Stimulated activated CD4-positive, alpha-beta T cell treated with anti-CD3 and anti-CD28 coated beads, Interleukin-15, amount 100 ng/mL, for 1 hour (primary cell): ENCODE results near the gene CACNA1C.

Experiments
- DNase-seq, 2 donors: peaks; one replicate each; pipeline ENCODE4 v3.0.0-alpha.2; 2020; ENCODE audit warnings: low read depth in 1 of 2, low spot score in 1 of 2

The CACNA1C gene

DNA sequence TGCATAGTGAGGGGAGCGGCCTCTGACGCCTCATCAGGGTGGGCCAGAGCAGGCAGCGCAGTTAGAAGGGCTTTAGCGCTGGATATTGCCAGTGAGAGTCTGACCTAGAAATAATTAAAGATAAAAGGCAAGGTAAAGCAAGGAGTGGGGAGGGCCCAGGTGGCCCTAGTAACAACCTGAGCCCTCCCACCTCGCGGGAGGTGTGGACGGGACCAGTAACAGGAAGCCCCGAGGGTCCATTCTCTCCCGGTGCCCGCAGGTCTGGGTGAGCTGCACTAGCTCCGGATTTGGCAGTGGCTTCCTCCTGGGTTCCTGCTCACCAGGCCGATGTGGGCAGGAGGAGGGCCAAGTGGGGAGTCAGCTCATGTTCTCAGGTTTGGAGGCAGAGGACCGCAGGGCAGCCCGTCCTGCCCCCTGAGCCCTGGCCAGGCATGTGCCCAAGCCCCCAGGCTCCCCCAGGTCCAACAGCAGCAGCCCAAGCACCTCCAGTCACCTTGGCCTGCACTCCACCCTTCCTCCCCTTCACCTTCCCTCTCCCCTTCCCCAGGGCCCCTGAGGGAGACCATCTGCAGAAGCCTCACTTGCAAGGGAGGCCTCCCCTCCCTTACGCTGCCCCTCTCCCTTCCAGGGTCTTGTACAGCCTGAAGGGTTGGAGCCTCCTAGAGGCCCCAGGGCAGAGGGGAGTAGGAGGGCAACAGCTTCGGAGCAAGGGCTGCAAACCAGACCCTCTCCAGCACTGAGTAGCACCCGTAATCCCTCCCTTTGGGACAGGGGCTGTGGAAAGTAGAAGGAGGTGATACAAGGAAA, 597.7 kb downstream of the CACNA1C start:
- DNase-seq = no peak

DNA sequence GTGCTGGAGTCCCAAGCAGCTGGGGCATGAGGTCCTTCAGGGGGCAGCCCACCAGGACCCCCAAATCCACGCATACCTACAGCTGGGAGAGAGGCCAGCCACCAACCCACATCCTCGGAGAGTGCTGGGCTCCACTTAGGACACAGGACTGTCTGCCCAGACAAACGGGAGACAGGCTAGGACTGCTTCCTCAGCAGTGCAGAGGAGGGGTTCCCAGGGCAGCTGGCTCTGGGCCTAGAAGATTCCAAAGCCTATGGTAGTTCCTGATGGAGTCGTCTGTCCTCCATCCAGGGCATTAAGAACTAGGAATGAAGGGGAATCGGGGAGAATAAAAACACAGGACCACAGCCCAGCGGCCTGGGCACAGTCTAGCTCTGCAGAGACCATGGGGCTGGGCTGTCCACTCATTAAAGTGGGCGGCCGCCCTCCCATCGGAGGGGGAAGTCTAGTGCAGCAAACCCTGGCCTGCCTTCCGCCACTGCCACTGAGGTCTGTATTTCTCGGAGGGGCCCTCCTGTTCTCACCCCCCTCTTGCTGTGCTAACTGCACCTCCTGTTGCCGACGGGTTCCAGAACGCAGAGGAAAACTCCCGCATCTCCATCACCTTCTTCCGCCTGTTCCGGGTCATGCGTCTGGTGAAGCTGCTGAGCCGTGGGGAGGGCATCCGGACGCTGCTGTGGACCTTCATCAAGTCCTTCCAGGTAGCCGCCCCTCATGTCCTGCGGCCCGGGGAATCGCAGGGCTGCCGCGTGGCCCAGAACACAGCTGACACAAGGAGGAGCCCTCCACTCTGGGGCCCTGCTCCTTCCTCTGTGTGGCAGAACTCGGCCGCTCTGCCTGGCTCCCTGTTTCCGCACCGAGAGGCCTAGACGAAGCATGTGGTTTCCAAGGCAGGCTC, 598.5 kb downstream of the CACNA1C start:
- DNase-seq = no peak

DNA sequence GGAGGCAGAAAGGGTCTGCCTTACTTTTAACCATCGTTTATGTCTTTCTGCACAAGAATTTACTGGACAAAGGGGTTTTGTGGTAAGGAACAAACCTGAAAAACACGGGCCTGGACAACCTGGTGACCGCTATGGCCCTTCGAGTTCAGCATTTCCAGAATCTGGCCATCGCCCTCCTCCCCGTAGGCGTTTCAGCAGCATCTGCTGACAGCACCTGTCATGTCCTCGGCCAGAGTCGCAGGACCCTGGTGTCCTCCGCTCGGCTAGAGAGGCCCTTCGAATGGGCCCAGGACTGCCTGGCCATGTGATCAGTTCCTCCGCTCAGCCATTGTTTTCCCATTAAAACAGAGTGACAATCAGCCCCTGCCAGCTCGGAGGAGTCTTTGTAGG, 599.2 kb downstream of the CACNA1C start:
- DNase-seq = no peak

DNA sequence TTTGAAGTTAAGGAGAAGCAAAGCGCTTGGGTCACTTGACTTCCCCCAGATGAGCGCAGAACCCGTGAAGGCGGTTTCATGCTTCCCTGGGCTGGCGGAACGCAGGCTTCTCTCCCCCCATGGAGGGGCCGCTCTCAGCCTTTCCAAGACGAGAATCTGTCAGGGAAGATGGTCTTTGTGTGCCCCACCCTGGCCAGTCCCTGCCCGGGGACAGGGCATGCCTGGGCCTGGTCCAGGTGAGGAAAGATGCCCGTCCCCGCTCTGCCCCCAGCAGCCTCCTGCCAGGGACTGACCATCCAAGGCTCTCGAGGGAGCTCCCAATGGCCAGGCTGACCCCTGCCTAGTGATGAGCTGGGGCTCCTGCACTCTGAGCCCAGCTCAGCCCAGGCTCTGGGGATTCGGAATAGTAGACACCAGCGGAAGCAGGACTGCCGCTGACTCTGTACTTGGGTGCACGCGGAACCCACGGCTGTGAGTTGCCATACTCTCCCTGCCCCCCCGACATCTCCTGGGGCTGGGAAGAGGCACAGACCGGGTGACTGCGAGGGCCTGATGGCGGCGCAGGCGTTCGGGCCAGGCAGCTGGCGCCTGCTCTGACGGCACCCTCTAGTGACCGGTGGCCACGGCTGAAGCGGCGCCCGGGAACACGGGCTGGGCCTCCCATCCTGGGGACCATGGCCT, 599.8 kb downstream of the CACNA1C start:
- no peak for DNase-seq

DNA sequence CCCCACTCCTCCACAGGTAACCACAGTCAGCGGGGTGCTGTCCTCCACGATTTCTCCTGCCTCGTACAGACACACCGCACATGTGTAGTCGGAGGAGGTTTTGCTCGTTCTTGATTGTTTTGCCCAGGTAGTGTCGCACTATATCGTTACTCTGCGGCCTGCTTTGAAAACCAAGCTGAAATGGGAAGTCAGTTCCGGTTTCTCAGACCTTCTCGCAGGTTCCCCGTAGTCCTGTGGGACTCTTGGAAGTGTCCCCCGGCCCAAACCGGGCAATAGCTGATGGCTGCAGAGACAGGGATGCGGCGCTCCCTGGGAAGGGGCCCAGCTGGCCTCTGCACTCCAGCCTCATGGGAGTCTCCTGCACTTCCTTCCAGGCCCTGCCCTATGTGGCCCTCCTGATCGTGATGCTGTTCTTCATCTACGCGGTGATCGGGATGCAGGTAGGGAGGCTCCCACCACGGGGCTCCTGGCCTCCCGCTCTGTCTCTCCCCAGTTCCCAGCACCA, 600.7 kb downstream of the CACNA1C start:
- no peak for DNase-seq

DNA sequence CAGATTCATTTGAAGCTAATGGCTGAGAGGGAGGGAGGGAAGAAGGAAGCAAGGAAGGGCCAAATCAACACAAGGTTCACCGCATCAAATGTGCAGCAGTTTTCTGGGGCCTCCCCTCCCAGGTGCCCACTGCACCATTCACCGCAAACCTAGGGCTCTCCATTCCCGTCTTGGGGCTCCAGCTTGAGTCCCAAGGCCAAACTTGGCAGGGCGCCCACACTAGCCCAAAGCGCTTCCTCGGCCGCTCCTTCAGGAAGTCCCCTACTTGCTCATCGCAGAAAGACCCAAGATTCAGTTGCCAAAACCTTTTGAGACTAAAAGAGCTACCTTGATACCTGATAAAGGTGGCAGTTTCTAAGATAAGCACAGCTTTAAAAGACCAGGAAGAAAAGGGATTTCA, 601.5 kb downstream of the CACNA1C start:
- no peak for DNase-seq

DNA sequence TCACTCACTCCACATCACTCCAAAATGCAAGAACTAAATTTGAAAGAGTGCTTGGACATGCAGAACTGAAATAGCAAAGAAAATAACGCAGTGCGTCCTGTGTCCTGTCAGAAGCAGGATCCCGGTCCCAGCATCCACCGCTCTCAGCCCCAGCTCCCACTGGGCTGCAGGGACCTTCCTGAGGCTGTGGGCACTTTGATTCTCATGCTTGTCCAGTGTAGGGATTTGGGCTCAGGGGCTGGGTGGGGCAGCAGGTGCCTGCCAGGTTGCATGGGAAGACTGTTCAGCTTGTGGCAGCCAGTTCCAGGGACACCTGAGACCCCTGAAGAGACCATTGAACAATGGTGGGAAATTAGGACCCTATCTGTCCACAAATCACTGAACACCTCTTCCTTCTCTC, 602.0 kb downstream of the CACNA1C start:
- DNase-seq = no peak

DNA sequence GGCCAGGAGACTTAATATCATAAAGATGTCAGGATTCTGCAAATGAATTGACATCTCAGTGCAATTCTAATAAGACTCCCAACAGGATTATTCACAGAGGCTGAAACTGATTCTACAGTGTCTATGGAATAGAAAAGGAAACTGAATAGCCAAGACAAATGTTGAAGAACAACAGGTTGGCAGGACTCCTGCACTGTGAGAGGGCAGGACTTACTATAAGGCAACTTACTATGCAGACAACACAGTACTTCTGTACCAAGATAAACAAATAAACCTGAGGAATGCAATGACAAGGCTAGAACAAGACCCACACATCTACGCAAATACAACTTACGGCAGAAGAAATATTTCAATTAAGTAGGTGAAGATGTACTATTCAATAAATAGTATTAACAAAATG, 609.7 kb downstream of the CACNA1C start:
- no peak for DNase-seq

DNA sequence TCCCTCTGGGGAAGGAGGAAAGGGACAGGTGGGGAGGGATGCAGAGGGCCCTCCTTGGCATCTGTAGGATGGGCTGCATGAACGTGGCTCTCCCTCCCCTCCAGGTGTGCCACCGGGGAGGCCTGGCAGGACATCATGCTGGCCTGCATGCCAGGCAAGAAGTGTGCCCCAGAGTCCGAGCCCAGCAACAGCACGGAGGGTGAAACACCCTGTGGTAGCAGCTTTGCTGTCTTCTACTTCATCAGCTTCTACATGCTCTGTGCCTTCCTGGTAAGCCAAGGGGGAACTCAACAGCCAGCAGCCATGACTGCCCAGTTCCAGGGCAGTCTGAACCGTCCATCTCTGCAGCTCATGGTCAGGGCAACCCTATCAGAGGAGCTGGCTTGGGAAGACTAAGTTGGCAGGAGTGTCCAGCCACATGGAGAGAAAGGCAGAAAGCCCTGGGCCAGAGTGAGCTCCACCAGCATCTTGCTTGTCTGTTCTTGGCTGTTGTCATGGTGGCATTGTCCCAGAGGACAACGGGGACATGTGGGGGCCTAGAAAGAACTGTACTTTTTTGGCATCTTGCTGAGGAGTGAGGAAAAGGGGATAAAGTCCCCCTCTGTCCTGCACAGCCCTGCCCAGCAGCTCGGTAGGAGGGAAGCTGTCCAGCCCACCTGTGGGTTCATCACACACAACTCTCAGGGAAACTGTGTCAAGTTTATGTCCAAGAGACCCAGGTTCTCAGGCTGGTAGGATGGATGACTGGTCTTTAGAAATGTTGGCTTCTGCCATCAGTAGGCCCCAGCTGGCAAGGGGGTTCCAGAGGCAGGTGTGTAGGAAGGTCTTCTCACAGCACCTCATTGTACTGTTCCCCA, 612.2 kb downstream of the CACNA1C start:
- DNase-seq = no peak

DNA sequence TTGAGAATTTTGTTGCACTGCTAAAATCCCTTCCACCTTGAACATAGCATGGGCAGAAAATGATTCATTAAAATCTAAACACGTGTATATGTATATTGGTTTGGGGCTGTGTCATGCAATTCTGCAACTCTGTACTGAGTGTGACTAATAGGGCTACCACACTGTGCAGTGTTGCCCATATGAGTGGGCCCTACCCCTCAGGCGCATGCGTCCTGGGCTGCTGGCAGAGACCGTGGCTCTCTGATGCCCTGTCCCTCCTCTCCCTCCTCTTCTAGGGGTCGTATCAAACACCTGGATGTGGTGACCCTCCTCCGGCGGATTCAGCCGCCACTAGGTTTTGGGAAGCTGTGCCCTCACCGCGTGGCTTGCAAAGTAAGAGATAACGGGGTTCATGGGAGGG, 613.6 kb downstream of the CACNA1C start:
- no peak for DNase-seq

DNA sequence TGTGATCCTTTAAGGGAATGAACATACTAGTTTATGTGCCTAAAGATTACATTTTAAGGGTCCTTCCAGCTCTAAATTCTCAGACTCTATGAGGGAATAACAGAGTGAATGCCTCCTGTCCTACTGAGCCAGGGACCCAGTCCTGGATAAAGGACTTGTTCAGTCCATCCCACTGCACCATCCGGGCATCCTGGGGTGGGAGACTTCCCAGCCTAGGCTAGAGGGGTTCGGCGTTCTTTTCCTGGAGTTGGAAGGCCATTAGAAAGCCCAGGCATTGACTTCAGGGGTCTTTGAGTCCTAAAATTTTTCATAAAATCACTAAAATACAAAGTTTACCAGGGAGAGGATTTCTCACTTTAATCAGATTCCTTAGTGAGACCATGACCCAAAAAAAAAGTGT, 614.1 kb downstream of the CACNA1C start:
- no peak for DNase-seq

DNA sequence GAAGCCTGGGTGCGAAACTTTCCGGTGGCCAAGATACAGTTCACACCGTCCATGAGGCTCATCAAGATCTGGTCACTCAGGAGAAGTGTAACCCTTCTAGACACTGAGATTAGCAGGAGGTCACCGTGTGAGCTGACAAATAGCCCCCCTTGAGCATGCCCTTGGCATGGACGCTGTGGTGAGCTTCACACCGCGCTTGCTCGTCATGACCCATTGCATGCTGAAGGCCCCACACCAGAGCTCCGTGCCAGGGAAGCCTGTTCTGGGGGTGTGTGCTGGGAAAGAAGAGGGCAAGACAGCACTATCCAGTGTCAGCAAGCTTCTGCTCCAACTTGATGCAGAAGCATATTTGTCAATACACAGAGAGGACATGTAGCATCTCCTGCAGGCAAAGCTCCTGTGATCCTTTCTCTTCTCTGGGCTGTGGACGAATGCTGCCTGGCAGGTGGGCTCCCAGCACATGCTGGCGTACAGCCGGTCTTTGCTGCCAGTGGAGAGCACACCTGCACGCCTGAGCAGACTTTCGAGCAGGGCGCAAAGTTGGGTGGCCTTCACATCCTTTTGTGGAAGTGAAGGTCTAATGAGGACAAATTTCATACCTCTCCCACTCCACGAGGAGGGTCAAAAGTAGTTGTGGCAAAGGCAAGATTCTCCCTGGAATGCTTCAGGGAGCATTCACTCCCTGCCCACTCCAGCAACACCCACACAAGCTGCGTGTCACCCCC, 615.1 kb downstream of the CACNA1C start:
- DNase-seq = no peak

DNA sequence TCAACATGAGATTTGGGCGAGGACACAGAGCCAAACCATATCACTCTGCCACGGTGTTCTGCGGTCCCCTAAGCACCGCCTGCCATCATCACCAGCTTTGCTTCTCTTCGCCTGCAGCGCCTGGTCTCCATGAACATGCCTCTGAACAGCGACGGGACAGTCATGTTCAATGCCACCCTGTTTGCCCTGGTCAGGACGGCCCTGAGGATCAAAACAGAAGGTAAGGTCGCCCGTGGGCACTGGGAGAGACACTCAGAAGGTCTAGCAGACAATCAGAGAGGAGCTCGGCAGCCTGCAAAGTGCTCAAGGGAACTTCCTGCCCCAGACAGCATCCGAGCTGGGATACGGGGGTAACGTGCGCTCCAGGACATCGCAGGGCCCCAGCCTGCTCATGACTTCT, 616.0 kb downstream of the CACNA1C start:
- DNase-seq = no peak

DNA sequence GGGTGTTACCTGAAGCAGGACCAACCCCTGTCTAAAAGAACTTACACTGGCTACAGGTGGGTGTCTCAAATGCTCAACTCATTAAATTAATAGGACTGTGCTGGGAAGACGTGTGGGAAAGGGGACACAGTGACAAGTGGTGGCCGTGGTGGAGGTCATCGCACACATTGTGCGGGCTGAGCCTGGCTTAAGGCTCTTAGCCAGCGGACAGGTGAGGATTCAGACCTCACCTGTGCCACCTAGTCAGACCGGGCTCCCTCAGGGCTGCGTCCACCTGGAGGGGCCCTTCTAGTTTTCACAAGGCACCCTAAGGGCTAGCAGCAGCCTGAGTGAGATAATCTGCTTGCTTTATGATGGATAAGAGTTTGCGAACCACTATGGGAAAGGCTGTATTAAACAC, 616.8 kb downstream of the CACNA1C start:
- no peak for DNase-seq

DNA sequence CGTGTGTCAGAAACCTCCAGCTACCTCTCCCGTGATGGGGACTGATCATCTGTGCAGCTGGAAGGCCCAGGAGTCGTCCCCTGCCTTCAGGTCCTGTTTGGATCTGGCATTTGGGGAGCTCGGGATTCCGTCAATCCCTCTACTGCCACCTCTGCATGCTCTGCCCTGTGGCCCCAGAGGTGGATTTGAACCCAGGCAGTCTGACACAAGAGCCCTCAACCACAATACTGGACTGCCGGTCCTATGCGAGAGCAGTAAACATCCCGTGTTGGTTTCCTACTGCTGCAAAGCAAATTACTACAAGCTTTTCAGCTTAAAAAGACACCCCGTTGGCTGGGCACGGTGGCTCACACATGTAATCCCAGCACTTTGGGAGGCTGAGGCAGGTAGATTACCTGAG, 620.1 kb downstream of the CACNA1C start:
- DNase-seq = no peak

DNA sequence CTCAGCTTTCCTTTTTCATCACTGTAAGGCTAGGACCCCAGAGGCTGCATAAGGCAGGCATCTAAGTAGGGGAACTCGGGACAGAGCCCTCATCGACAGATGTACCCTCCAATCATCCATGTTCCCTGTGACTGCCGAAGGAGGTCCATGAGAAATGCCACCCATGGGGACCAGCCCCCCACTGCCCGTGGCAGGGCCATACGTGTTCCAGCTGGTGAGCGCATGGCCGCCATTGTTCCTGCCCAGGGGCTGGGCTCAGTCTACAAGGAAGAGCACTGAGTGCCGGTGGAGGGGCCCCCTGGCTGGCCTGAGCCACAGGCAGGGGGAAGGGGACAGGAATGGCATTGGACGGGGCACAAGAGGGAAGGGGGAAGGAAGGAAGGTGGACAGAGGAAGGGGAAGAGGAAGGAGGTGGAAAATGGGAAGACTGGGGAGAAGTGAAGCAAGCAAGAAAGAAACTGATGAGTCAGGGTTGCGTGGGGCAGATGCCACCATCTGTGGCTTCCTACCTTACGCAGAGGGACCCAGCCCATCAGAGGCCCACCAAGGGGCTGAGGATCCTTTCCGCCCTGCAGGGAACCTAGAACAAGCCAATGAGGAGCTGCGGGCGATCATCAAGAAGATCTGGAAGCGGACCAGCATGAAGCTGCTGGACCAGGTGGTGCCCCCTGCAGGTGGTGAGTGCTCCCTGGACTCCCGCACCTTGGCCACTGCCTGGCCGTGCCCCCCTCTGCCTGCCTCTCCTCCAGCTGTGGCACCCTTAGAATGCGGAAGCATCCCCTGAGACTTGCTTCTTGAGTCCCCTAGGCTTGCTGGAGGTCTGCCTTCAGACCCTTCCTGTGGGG, 621.4 kb downstream of the CACNA1C start:
- no peak for DNase-seq

DNA sequence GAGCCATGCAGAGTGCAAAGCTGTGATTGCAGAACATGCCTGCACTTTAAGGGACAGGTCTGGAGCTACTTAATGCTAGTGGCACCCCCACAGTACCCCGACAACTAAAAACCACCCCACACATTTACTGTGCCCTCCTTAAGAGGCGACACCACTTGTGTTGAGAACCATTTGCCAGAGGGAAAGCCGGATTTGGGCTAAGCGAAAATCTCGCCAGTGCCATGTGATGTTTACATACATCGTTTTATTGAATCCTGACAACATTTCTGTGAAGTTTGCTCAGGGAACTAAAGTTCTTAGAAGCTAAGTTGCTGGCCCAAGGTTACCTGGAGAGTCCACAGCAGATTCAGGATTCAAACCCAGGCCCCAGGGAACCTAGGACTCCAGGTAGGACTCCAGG, 623.0 kb downstream of the CACNA1C start:
- no peak for DNase-seq

DNA sequence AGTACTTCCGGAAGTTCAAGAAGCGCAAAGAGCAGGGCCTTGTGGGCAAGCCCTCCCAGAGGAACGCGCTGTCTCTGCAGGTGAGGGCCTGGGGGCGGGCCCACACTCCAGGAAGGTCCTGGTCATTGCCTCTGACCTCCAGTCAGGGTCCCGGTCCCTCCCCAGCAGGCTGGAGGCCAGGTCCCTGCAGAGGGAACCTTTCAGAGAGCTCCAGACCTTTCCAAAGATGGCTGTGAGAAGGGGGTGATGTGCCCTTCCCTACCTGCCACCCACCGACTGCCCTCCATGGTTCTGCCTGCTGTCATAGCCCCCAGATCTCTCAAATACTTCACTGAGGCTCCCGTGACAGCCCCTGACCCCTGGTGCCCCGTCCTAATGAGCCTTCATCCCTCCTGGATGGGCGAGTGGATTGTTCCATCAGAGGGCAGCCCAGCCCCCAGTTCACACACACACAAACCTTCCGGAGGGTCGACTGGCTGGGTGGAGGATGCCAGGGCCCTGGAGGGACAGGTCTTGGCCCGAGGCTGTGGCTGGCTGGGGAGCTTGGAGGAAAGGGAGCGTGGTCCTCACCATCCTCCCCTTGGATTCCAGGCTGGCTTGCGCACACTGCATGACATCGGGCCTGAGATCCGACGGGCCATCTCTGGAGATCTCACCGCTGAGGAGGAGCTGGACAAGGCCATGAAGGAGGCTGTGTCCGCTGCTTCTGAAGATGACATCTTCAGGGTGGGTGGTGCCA, 624.5 kb downstream of the CACNA1C start:
- DNase-seq = no peak
